Activated effector memory CD4-positive, alpha-beta T cell treated with anti-CD3 and anti-CD28 coated beads, Interleukin-2, amount 50 U/mL, for 16 hours (primary cell): ENCODE data around the gene KLHL21.
"Not testable (repeated sequence)": the region's sequence is repeated elsewhere in the genome, so short reads cannot be mapped to it uniquely, and the experiment has no call there.

ENCODE experiments used
- DNase-seq: peaks from one replicate; pipeline ENCODE4 v3.0.0-alpha.2; 2020

Gene KLHL21

DNA sequence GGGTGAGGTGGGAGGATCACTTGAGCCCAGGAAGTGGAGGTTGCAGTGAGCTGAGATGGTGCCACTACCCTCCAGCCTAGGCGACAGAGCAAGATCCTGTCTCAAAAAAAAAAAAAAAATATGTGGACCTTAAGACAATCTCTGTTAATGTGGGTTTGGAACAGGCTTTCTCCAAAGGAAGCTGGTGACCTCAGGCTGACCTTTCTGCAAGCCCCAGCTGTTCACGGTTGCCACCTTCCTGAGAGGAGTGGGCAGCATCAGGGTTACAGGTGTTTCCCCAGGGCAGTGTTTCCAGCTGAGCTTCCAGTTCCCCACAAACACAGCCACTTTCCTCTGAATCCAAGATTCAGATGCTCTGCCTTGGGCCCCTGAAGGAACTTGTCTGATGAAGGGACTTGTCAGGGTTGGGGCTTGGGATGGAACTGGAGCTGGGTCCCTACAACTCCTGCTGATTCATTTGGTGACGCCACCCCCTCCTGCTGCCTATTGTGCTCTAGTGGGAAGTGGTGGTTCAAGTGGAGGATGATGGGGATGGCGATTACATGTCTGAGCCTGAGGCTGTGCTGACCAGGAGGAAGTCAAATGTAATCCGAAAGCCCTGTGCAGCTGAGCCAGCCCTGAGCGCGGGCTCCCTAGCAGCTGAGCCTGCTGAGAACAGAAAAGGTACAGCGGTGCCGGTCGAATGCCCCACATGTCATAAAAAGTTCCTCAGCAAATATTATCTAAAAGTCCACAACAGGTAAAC is 20.9 kb downstream of the KLHL21 start:
- peak; percentile 62 for DNase-seq

DNA sequence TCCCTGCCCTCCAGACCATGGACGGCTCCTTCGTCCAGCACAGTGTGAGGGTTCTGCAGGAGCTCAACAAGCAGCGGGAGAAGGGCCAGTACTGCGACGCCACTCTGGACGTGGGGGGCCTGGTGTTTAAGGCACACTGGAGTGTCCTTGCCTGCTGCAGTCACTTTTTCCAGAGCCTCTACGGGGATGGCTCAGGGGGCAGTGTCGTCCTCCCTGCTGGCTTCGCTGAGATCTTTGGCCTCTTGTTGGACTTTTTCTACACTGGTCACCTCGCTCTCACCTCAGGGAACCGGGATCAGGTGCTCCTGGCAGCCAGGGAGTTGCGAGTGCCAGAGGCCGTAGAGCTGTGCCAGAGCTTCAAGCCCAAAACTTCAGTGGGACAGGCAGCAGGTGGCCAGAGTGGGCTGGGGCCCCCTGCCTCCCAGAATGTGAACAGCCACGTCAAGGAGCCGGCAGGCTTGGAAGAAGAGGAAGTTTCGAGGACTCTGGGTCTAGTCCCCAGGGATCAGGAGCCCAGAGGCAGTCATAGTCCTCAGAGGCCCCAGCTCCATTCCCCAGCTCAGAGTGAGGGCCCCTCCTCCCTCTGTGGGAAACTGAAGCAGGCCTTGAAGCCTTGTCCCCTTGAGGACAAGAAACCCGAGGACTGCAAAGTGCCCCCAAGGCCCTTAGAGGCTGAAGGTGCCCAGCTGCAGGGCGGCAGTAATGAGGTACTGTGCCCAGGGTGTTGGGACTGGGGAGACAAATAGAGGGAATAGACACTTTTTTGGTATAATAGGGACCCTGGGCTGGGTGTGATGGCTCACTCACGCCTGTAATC is 21.9 kb downstream of the KLHL21 start:
- DNase-seq, result peak; percentile 69

DNA sequence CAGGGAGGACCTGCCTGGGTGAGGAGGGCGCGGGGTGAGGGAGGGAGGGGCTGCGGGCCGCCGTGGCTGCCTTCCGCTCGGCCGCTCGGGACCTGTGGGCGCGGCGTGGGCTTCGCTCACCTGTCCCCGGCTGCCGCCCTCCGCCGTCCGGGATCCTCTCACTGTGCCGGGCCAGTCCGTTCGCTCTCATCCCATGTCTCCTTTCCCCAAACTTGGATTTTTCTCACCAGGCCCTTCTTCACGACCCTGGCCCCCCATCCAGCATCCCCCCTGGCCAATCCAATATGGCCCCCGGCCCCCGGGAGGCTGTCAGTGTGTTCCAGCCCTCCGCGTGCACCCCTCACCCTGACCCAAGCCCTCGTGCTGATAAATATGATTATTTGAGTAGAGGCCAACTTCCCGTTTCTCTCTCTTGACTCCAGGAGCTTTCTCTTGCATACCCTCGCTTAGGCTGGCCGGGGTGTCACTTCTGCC is 22.5 kb downstream of the KLHL21 start:
- DNase-seq, result no peak

DNA sequence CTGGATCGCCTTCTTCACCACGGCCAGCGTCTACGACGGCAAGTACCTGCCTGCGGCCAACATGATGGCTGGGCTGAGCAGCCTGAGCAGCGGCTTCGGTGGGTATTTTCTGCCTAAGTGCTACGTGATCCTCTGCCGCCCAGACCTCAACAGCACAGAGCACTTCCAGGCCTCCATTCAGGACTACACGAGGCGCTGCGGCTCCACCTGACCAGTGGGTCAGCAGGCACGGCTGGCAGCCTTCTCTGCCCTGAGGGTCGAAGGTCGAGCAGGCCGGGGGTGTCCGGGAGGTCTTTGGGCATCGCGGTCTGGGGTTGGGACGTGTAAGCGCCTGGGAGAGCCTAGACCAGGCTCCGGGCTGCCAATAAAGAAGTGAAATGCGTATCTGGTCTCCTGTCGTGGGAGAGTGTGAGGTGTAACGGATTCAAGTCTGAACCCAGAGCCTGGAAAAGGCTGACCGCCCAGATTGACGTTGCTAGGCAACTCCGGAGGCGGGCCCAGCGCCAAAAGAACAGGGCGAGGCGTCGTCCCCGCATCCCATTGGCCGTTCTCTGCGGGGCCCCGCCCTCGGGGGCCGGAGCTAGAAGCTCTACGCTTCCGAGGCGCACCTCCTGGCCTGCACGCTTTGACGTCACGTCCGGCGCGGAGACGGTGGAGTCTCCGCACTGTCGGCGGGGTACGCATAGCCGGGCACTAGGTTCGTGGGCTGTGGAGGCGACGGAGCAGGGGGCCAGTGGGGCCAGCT is 23.1 kb downstream of the KLHL21 start, which contains the start of gene ZBTB48:
ZBTB48 (plus strand) TSS at position 621 of the 745 bp plus-strand sequence. CDS start 616 bp downstream, outside the sequence.
- peak; percentile 99 for DNase-seq

DNA sequence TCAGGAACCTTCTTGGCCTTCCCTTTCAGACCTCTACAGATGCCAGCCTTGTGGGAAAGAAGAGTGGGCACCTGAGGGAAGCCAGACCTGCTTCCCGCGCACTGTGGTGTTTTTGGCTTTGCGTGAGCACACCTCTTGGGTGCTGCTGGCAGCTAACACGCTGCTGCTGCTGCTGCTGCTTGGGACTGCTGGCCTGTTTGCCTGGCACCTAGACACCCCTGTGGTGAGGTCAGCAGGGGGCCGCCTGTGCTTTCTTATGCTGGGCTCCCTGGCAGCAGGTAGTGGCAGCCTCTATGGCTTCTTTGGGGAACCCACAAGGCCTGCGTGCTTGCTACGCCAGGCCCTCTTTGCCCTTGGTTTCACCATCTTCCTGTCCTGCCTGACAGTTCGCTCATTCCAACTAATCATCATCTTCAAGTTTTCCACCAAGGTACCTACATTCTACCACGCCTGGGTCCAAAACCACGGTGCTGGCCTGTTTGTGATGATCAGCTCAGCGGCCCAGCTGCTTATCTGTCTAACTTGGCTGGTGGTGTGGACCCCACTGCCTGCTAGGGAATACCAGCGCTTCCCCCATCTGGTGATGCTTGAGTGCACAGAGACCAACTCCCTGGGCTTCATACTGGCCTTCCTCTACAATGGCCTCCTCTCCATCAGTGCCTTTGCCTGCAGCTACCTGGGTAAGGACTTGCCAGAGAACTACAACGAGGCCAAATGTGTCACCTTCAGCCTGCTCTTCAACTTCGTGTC is 23.9 kb downstream of the KLHL21 start:
- DNase-seq, result no peak

DNA sequence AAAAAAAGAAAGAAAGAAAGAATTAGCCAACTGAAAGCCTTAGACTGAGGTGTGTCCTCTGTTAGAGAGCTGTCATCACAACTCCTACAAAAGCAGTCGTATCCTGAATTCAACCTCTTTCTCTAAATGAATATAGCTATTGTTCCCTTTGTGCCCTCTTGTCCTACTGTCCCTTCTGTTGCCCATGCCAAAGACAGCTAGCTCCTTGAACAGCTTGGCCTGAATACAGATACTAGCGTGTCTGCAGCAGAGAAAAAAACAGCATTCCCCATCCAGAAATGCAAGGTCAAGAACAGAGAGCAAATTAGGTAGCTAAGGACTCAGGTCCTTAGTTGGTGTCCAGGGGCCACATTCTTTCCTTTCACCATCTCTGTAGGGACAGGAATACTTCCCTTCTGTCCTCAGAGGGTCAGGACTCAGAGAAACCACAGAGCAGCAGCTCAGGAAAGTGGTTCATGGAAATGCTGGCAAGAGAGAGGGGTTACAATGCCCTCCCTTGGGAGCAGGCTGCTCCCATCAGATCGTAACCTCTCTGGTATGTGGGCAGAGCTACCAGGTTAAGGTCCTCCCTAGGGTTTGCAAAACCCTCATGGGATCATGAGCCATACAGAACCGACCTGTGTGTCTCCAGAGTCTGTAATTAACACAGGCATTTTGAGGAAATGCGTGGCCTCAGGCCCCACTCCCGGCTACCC is 24.7 kb downstream of the KLHL21 start:
- DNase-seq, result no peak

DNA sequence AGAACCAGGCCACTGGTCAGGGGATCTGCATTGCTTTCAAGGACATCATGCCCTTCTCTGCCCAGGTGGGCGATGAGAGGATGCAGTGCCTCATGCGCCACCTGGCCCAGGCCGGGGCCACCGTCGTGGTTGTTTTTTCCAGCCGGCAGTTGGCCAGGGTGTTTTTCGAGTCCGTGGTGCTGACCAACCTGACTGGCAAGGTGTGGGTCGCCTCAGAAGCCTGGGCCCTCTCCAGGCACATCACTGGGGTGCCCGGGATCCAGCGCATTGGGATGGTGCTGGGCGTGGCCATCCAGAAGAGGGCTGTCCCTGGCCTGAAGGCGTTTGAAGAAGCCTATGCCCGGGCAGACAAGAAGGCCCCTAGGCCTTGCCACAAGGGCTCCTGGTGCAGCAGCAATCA is 27.9 kb downstream of the KLHL21 start:
- DNase-seq, result no peak

DNA sequence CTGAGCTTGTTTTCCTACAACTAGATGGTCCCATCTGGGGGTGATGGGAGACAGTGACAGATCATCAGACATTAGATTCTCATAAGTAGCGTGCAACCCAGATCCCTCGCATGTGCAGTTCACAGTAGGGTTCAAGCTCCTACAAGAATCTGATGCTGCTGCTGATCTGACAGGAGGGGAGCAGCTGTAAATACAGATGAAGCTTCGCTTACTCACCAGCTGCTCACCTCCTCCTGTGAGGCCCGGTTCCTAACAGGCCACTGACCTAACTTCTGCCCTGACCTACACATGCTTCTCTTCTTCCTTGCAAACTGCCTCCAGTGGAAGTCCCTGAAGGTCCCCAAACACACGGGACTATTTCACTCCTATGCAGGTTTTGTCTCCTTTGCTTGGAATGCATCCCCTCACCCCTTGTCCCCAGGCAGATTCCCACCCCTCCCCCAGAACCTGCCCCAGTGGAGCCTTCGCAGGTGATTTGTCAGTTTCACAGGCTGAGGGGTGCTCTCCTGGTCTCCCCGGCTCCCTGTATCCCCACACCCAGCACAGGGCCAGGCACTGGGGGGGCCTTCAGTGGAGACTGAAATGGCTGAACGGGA is 28.5 kb downstream of the KLHL21 start:
- no peak for DNase-seq

DNA sequence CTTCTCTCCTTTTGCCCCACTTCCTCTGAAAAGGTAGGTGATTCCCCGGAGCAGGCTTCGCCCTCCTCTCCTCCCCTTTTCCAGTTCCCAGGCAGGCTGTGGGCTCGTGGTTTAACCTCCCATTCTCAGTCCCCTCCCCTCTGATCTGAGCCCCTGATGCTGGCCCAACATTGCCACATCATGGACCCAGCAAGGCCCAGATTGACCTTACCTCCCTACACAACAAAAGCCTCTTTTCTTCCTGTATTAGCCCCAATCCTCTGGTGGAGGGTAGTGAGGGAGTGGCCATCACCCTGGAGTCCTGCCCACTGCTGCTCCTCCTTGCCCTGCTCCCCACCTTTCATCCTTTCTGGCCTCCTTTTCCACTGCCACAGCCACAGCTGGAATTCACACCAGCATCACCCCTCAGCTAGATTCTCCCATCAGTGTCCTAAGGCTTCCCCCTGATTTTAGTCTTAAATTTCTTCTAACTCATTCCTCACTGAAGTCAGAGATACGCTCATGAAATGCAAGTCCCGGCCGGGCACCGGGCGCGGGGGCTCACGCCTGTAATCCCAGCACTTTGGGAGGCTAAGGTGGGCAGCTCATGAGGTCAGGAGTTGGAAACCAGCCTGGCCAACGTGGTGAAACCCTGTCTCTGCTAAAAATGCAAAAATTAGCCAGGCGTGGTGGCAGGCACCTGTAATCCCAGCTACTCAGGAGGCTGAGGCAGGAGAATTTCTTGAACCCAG is 29.9 kb downstream of the KLHL21 start:
- no peak for DNase-seq

DNA sequence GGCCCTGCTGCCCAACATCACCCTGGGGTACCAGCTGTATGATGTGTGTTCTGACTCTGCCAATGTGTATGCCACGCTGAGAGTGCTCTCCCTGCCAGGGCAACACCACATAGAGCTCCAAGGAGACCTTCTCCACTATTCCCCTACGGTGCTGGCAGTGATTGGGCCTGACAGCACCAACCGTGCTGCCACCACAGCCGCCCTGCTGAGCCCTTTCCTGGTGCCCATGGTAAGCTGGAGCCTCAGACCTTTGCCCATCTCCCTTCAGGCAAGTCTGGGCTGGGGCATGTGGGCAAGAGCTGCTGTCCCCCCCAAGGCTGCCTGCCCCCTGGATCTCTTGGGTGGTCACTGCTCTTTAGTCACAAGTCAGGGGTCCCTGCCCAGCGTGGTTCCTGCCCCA is 31.7 kb downstream of the KLHL21 start:
- DNase-seq, result no peak

DNA sequence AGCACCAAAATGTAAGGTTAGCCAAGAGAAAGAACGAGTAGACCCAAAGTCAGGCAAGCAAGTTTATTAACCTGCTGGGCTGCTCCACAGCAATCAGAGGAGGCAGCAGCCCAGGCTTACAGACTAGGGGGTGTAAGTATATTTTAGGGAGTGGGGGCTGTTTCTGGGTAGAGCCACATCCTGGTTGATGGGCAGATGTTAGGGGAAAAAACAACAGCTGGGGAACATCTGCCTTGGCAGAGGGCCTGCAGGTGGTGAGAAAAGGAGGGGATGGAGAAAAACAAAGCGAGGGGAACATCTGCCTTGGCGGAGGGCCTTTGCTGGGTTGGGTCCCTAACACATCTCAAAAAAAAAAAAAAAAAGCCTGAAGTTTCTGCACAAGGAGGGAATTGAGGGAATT is 32.6 kb downstream of the KLHL21 start:
- DNase-seq, result no peak

DNA sequence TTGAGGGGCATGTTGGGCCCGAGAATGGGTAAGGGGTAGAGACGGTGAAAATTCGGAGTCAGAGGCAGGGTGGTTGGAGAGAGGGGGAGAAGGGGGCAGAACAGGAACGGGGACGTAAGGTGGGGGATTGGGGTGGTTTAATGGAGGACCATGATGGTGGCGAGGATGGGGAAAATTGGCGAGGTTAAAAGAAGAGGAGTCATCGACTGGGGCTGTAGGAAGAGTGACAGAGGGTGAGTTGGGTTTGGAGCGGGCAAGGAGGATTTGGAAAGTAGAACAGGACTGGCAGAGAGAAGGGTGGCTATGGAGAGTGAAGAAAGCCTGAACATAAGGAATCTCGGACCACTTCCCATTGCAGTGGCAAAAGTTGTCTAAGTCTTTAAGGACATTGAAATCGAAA is 33.6 kb downstream of the KLHL21 start:
- DNase-seq, result no peak

DNA sequence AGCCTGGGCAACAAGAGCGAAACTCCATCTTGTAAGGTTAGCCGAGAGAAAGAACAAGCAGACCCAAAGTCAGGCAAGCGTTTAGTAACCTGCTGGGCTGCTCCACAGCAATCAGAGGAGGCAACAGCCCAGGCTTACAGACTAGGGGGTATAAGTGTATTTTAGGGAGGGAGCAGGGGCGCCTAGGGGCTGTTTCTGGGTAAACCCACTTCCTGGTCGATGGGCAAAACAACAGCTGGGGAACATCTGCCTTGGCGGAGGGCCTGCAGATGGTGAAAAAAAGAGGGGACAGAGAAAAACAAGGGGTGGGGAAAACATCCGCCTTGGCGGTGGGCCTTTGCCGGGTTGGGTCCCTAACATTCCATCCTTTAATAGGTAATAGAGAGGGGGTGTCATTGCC is 42.4 kb downstream of the KLHL21 start:
- DNase-seq, result no peak

DNA sequence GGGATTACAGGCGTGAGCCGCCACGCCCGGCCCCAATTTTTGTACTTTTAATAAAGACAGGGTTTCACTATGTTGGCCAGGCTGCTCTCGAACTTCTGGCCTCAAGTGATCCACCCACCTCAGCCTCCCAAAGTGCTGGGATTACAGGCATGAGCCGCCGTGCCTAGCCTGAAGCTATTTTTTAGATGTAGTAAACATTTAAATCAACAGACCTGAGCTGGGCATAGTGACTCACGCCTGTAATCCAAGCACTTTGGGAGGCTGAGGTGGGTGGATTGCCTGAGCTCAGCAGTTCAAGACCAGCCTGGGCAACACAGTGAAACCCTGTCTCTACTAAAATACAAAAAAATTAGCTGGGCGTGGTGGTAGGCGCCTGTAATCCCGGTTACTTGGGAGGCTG is 43.5 kb downstream of the KLHL21 start:
- DNase-seq, result not testable (repeated sequence)

DNA sequence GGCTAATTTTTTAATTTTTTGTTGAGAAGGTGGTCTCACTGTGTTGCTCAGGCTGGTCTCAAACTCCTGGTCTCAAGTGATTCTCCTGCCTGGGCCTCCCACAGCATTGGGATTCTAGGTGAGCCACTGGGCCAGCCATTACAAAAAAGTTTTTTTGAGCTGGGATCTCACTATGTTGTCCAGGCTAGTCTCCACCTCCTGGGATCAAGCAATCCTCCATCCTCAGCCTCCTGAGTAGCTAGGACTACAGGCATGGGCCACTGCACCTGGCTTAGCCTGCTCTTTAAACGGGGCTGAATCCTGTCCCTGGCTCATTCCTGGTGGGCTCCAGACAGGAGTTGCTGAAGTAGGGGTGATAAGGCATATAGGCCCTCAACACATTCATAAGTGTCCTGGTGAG is 45.1 kb downstream of the KLHL21 start:
- no peak for DNase-seq

DNA sequence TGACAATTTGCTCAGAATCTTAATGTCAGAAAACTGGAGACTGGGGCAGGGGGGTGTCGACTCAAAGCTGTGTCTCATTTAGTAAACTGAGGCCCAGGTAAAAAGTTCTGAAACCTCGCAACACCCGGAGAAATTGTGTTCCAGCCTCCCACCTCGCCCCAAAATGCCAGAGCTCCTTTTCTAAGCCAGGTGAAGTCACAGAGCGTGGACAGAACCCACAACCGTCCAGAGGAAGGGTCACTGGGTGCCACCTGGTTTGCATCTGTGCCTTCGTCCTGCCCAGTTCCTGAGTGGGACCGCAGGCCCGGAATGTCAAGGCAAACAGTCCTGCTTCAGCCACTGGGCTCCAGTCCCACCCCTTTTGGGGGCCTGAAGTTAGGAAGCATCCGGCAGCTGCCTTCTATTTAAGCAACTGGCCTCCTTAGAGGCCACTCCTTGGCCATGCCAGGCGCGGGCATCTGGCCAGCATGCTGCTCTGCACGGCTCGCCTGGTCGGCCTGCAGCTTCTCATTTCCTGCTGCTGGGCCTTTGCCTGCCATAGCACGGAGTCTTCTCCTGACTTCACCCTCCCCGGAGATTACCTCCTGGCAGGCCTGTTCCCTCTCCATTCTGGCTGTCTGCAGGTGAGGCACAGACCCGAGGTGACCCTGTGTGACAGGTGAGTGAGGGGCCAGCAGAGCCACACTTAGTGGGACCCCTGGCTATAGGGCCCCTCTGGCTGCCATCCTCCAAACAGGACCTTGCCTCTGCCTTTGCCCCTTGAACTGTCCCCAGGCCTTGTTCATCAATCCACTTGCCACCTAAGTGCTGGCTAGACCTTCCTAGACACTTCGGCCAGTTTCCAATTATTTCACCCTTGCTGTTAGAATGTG is 47.5 kb downstream of the KLHL21 start, which contains the start of gene TAS1R1:
TAS1R1 (plus strand) TSS at position 401 of the 872 bp plus-strand sequence; CDS start at position 468, 67 bp downstream.
- no peak for DNase-seq

DNA sequence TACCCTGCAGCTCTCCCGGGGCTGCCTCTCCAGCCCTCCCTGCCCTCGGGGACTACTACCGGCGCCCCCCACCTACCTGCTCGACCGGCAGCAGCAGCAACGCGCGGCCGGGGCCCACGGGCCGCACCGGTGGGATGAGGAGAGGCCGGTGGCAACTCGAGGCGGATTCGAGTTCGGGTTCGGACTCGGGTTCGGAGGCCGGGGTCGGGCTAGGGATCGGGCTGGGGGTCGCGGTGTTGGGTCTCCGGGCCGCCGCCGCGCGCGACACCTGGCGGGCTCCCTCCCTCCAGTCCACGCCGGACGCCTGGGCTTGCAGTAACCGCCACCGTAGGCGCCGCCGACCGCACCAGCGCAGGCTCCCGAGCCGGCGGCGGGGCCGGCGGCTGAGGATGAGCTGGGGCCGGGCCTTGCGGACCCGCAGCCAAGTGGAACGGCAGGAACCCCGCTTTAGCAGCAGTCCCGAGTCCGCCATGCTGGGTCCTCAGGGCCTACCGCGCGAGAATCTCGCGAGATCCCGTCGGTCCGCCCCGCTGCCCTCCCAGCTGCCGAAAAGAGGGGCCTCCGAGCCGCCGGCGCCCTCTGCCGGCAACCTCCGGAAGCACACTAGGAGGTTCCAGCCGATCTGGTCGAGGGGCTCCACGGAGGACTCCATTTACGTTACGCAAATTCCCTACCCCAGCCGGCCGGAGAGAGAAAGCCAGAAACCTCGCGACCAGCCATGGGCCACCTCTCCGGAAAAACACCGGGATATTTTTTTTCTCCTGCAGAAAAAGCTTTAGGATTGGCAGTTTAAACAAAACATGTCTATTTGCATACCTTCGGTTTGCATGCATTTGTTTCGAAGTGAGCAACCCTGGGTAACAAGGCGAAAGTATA is 48.4 kb downstream of the KLHL21 start, which contains the start of gene NOL9:
NOL9 (minus strand) TSS at position 483 of the 876 bp plus-strand sequence; CDS start at position 472, 11 bp downstream.
- peak; percentile 98 for DNase-seq

DNA sequence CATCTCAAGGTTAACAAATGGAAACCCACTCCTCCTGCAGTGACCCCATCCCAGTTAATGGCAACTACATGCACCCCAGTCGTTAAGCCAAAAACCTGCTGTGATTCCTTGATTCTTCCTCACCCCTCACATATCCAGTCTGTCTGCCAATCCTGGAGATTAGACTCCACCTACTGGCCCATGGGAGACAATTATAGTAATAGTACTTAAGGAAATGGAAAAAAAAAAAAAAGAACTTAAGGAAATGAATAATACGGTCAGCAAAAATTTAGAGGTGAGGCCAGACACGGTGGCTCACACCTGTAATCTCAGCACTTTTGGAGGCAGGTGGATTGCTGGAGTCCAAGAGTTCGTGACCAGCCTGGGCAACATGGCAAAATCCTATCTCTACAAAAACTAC is 55.4 kb downstream of the KLHL21 start:
- DNase-seq, result no peak
